ENCODE measurements around the gene ADRA1B.

ADRA1B gene

GRCh38 chr5:159887050-159887449 is 29.2 kb upstream of the ADRA1B start:
- no peak overlapping the region for H3K4me3 Mint-ChIP-seq
- H3K4me1 Mint-ChIP-seq: peaks cover 10% of the 10 kb centered on the region
- H3K36me3 Mint-ChIP-seq (ENCODE audit: low read depth): no peaks in the 10 kb centered on the region
- H3K9me3 Mint-ChIP-seq: no peaks in the 10 kb centered on the region
- DNase-seq: no peak
- TF ChIP-seq, protein P1, sequence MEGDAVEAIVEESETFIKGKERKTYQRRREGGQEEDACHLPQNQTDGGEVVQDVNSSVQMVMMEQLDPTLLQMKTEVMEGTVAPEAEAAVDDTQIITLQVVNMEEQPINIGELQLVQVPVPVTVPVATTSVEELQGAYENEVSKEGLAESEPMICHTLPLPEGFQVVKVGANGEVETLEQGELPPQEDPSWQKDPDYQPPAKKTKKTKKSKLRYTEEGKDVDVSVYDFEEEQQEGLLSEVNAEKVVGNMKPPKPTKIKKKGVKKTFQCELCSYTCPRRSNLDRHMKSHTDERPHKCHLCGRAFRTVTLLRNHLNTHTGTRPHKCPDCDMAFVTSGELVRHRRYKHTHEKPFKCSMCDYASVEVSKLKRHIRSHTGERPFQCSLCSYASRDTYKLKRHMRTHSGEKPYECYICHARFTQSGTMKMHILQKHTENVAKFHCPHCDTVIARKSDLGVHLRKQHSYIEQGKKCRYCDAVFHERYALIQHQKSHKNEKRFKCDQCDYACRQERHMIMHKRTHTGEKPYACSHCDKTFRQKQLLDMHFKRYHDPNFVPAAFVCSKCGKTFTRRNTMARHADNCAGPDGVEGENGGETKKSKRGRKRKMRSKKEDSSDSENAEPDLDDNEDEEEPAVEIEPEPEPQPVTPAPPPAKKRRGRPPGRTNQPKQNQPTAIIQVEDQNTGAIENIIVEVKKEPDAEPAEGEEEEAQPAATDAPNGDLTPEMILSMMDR (IDR thresholded peaks at IDR 0.05): no peak
- H3K27ac Mint-ChIP-seq: no peak overlapping the region
- H3K27me3 Mint-ChIP-seq (ENCODE audit: low read depth, poor library complexity): peaks cover 12% of the 10 kb centered on the region

GRCh38 chr5:159888860-159889259 is 27.4 kb upstream of the ADRA1B start:
- TF ChIP-seq, protein P1 (IDR thresholded peaks at IDR 0.05): no peak
- no peak overlapping the region for H3K27ac Mint-ChIP-seq
- H3K9me3 Mint-ChIP-seq: no peaks in the 10 kb centered on the region
- H3K4me3 Mint-ChIP-seq: no peak overlapping the region
- H3K4me1 Mint-ChIP-seq: peaks cover 20% of the 10 kb centered on the region
- DNase-seq: no peak
- H3K36me3 Mint-ChIP-seq (ENCODE audit: low read depth): no peaks in the 10 kb centered on the region
- H3K27me3 Mint-ChIP-seq (ENCODE audit: low read depth, poor library complexity): peaks cover 3% of the 10 kb centered on the region

GRCh38 chr5:159890141-159890540 is 26.1 kb upstream of the ADRA1B start:
- TF ChIP-seq, protein P1 (IDR thresholded peaks at IDR 0.05): no peak
- peaks cover 3% of the 10 kb centered on the region for H3K27me3 Mint-ChIP-seq (ENCODE audit: low read depth, poor library complexity)
- no peak overlapping the region for H3K27ac Mint-ChIP-seq
- no peak overlapping the region for H3K4me3 Mint-ChIP-seq
- no peaks in the 10 kb centered on the region for H3K36me3 Mint-ChIP-seq (ENCODE audit: low read depth)
- H3K9me3 Mint-ChIP-seq: no peaks in the 10 kb centered on the region
- no peak for DNase-seq
- peaks cover 32% of the 10 kb centered on the region for H3K4me1 Mint-ChIP-seq

DNA sequence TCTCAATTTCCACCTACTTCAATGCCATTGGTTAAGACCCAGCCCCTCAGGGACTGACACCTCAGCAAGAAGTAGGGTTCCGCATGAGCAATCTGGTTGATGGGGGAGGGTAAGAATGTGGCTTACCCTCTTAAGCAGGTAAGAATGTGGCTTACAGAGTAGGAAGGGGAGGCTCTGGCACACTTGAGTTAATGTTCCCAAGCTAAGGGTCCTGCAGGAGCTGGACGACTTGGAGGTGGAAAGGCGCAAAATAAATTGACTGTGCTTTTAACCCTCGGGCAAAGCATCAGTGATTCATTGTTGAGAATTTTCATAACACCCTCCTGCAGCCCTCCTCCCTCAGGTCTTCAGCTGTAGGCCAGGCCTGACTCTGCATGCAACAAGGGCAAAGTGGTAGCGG is 24.9 kb upstream of the ADRA1B start:
- Mint-ChIP-seq H3K9me3 (no peaks in the 10 kb centered on the region), H3K4me1 (peaks cover 37% of the 10 kb centered on the region), H3K27me3 (ENCODE audit: low read depth, poor library complexity) (peaks cover 3% of the 10 kb centered on the region), H3K27ac (no peak overlapping the region), H3K36me3 (ENCODE audit: low read depth) (no peaks in the 10 kb centered on the region), H3K4me3 (no peak overlapping the region)
- TF ChIP-seq, protein P1 (IDR thresholded peaks at IDR 0.05): no peak
- DNase-seq: peak; percentile 14

GRCh38 chr5:159893040-159893695 is 23.1 kb upstream of the ADRA1B start:
- TF ChIP-seq, protein P1 (IDR thresholded peaks at IDR 0.05): no peak
- Mint-ChIP-seq H3K9me3 (no peaks in the 10 kb centered on the region), H3K4me3 (no peak overlapping the region), H3K27ac (no peak overlapping the region), H3K4me1 (peaks cover 37% of the 10 kb centered on the region), H3K27me3 (ENCODE audit: low read depth, poor library complexity) (peaks cover 3% of the 10 kb centered on the region), H3K36me3 (ENCODE audit: low read depth) (no peaks in the 10 kb centered on the region)
- no peak for DNase-seq

DNA sequence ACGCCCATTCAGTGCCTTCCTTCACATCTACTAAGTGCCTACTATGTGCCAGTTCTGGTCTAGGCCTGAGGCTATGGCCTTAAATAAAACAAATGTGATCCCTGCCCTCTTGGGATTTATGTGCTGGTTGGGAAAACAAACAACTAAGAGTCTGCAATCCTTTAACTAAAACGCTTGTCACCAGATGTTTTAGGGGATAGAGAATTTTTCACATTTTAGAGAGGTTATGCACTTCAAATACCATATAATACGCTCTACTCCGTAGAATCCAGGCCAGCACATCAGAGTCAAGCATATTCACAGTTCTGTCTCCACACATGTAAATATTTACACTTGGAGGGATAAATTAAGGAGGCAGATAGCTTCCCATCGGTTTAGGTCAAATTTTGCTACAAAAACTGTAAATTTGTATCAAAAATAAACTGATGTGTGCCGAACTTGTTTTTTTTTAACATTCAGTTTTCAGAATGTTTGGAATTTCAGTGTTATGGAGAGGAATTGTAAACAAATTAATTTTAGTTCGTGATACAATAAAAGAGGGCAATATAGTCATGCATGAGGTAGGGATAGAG is 22.0 kb upstream of the ADRA1B start:
- Mint-ChIP-seq H3K4me1 (peaks cover 37% of the 10 kb centered on the region), H3K27ac (peak overlapping the region; percentile 66), H3K4me3 (no peak overlapping the region), H3K36me3 (ENCODE audit: low read depth) (no peaks in the 10 kb centered on the region), H3K9me3 (no peaks in the 10 kb centered on the region), H3K27me3 (ENCODE audit: low read depth, poor library complexity) (peaks cover 7% of the 10 kb centered on the region)
- TF ChIP-seq, protein P1 (IDR thresholded peaks at IDR 0.05): no peak
- DNase-seq: no peak
